ENCODE measurements around the gene AMBRA1.

GRCh38 chr11:46541593-46542371 is 52.0 kb downstream of the AMBRA1 start:
- peak in 2 of 3 donors; percentile 65 to 92 for TF ChIP-seq POLR2AphosphoS5 (IDR thresholded peaks at IDR 0.05)
- TF ChIP-seq CTCF (IDR thresholded peaks at IDR 0.05), result peak in 3 of 7 experiments; percentile 18 to 49 (median 40)
- TF ChIP-seq POLR2A (IDR thresholded peaks at IDR 0.05), result no peak
